NCI-H774 (cell line): Measurements from ENCODE around the gene ESPNL.
"Not testable (repeated sequence)": the region's sequence is repeated elsewhere in the genome, so short reads cannot be mapped to it uniquely, and the experiment has no call there.

Source experiments
- DNase-seq: peaks from one replicate; lab custom pipeline; 2025; lab: John Stamatoyannopoulos, UW

ESPNL gene

GRCh38 chr2:238114851-238115660 is 14.9 kb downstream of the ESPNL start:
- no peak for DNase-seq

- DNase-seq = not testable (repeated sequence)
Observed at GRCh38 chr2:238115709-238116108, 15.6 kb downstream of the ESPNL start.

DNA sequence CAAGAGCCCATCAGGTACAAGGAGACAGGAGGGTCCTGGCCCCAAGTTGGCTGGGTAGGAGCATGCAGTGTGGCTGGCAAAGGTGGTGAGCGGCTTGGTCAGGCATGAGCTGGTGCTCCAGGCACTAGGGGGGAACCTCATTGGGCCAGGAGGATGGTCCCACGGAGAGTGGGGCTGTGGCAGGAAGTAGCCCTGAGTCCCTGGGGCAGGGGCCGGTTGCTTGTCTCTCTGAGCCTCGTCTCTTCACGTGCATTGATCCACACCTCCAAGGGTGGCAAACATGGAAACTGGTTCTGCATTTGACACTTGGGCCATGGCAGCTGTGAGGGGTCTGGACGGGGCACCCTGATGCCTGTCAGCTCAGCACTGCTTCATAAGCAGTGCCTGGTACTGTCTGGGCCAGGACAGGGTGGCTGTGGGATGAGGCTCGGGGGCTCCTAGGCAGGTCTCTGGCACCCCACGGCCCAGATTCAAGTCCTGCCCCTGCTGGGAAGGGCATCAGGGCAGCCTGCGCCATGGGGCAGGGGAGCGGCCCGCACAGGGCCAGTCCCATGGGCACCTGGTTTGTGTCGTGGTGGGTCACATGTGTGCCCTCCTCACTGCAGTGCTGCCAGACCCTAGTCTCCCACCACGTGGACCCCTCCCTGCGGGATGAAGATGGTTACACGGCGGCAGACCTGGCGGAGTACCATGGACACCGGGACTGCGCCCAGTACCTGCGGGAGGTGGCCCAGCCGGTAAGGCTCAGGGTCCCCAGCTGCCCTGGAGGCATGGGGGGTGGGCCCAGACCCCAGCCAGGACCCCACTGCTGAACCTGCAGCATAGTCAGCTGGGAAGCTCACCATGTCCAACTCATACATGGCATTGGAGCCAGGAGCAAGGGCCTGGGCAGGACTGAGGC is 16.4 kb downstream of the ESPNL start:
- DNase-seq = no peak

DNA sequence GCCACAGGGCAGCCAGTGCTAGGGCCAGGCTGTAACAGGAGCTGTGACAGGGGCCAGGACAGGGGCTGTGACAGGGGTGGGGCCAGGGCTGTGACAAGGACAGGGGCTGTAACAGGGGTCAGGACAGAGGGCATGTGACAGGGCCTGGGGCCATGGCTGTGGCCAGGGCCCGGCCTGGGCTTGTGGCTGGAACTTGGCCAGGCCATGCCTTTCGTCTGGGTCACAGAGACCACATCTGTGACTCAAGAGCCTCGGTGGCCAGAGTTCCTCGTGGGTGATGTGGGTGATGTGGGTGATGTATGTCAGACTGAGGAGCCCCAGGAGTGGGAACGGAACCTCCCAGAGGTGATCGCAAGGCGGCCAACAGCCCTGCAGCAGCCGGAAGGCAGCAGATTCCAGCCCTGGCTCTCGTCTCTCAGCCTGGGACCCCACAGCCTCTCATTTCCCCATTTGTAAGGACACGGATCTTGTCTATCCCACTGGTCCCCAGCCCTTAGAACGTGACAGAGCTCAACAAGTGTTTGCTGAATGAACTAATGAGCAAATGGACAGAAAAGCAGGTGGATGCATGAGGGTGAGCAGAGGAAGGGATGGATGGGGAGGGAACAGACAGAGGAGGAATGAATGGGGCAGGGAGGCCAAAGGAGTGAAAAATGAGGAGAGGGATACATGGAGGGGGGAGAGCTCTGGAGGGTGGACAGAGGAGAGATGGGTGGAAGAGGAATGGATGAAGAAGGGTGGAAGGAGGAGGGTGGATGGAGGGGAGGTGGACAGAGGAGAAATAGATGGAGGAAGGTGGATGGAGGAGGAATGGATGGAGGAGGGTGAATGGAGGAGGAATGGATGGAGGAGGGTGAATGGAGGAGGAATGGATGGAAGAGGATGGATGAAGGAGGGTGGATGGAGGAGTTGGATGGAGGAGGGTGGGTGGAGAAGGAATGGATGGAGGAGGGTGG is 17.3 kb downstream of the ESPNL start:
- no peak for DNase-seq

DNA sequence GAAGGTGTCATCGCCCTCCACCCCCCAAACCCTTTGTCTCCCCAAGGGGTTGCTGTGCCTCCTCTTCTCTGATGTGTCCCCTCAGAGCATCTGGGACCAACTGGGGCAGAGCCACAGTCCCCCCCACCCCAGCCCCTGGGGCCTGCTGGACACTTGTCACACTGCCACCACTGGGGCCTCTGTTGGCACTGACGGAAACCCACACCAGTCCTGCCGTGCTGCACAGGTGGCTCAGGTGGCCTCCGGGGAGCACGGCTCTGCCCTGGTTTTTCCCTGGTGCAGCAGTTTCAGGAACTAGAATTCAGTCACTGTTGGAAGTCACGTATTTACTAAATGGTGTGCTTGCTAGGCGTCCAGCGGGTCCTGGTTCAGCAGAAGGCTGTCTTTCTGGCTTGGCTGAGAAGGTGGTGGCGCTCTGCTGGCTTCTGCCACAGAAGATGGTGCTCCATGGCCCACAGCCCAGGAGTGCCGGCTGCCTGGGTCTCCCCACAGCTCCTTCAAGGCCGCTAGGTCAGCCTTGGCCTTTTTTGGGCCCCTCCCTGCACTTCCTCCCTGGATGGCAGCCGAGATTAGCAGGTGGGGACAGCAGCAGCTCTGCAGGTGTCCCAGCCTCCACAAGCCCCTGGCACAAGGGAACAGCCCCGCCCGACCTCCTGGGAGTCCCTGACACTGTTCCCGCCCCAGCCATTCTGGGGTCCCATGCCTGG is 19.8 kb downstream of the ESPNL start:
- no peak for DNase-seq

GRCh38 chr2:238120463-238121298 is 20.5 kb downstream of the ESPNL start:
- no peak for DNase-seq

GRCh38 chr2:238121511-238122286 is 21.6 kb downstream of the ESPNL start:
- no peak for DNase-seq

DNA sequence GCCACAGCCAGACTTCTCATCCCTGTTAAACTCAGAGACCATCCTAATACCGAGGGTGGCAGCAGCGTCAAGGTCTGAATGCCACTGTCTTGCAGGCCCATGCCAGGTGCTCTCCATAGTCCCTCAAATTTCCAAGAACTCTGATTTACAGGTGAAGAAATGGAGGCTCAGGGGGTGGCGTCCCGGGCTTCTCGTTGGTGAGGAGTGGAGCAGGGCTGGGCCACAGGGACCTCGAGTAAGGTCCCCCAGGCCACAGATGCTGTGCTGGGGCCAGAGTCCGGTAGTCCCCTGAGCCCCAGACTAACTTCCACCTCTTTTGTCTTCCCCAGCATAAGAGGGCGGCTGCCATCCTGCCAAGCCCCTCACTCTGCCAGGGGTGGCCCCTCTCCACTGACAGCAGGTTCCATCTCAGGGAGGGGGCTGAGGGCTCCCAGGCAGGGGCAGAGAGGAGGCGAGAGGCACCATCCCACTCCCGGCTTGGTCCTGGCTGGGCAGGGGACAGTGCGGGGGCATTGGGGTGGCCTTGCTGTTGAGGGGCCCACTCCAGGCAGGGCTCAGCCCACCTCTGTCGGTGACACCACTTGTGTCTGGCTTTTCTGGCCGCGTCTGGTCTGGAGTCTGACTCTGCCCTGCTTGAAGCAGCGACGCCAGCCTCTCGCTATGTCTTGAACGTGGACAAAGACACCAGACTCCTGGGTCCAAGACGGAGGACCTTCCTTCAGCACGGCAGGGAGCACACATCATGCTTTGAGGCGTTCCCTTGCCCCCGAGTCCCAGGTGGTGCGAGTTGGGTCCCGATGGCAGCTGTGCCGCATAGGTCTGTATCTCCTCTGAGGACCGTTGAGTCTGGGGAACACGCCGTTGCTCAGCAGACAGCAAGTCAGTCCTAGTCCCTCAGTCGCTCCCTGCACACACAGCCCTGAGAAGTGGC is 22.4 kb downstream of the ESPNL start:
- DNase-seq = no peak

GRCh38 chr2:238123218-238123971 is 23.3 kb downstream of the ESPNL start:
- DNase-seq = no peak

DNA sequence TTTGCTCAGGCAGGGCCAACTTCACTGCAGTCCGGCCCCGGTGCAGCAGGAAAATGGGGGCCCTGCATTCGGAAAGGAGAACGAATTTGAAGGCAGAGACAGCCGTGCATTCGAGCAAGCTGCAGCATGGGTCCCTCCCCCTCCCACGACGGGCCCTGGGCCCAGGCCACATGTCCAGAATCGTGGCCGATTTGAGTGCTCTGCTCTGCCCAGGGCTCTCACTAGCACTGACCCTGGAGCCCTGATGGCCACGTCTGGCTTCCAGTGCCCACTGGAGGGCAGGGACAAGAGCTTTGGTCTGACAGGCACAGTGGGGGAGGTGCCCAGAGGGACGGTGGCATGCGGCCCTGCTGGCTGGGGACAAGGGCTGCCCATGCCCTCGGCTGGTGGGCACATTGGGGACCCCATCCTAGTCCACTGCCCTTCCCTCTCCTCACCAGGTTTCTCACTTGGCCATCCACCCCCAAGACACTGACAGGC is 23.9 kb downstream of the ESPNL start:
- DNase-seq = no peak

GRCh38 chr2:238124488-238125126 is 24.5 kb downstream of the ESPNL start:
- no peak for DNase-seq

GRCh38 chr2:238125127-238125885 is 25.2 kb downstream of the ESPNL start:
- DNase-seq = no peak

- no peak for DNase-seq
Observed at GRCh38 chr2:238126338-238126737, 26.2 kb downstream of the ESPNL start.

GRCh38 chr2:238126775-238127164 is 26.6 kb downstream of the ESPNL start:
- no peak for DNase-seq

- no peak for DNase-seq
Observed at GRCh38 chr2:238127165-238128060, 27.3 kb downstream of the ESPNL start.
